OCI-LY1 (cell line): Measurements from ENCODE around the gene TRIB2.
A peak's percentile ranks its signal among the peaks of the same experiment; 100 is the strongest.

Source experiments
- H2AFZ ChIP-seq: fragments of 200-600 bp; sonication (generic), shearing (Covaris generic); 2 replicates; pipeline ENCODE4 v1.6.0; 2014; ENCODE audit warnings: antibody characterized with exemption, mild to moderate bottlenecking, low read length
- H3F3A ChIP-seq: fragments of 200-600 bp; sonication (generic), shearing (Covaris generic); 2 replicates; pipeline ENCODE4 v1.6.0; 2014; ENCODE audit warnings: mild to moderate bottlenecking, antibody characterized with exemption, low read length, moderate library complexity; ENCODE audit not compliant: insufficient read depth
- H3K27ac ChIP-seq: fragments of 200-600 bp; sonication (generic); 2 replicates; pipeline ENCODE4 v1.5.1; 2014; ENCODE audit warnings: low read length, mixed run types, mild to moderate bottlenecking, low read depth; ENCODE audit not compliant: poor library complexity, severe bottlenecking
- H3K27me3 ChIP-seq: fragments of 200-600 bp; sonication (generic); 2 replicates; pipeline ENCODE4 v1.6.0; 2014; ENCODE audit warnings: antibody characterized with exemption, mild to moderate bottlenecking, low read length, moderate library complexity; ENCODE audit not compliant: insufficient read depth
- H3K36me3 ChIP-seq: fragments of 200-600 bp; sonication (generic); 2 replicates; pipeline ENCODE4 v1.6.1; 2014; ENCODE audit warnings: mild to moderate bottlenecking, antibody characterized with exemption, low read length, moderate library complexity, mixed read lengths; ENCODE audit not compliant: insufficient read depth
- H3K4me1 ChIP-seq: fragments of 200-600 bp; sonication (generic); 2 replicates; pipeline ENCODE4 v1.5.1; 2014; ENCODE audit warnings: mild to moderate bottlenecking, low read length, moderate library complexity; ENCODE audit not compliant: insufficient read depth, severe bottlenecking
- H3K4me2 ChIP-seq: fragments of 200-600 bp; sonication (generic), shearing (Covaris generic); 2 replicates; pipeline ENCODE4 v1.6.1; 2014; ENCODE audit warnings: low read length
- H3K4me3 ChIP-seq: fragments of 200-600 bp; sonication (generic); 2 replicates; pipeline ENCODE4 v1.5.1; 2014; ENCODE audit warnings: low read length, low read depth, mild to moderate bottlenecking, mixed read lengths; ENCODE audit not compliant: poor library complexity, severe bottlenecking
- H3K79me2 ChIP-seq: fragments of 200-600 bp; shearing (Covaris generic); 2 replicates; pipeline ENCODE4 v1.6.1; 2016; ENCODE audit warnings: mixed run types, low read length, mixed read lengths; ENCODE audit not compliant: insufficient read depth
- H3K9ac ChIP-seq: fragments of 200-600 bp; sonication (generic), shearing (Covaris generic); 2 replicates; pipeline ENCODE4 v1.6.1; 2014; ENCODE audit warnings: mild to moderate bottlenecking, low read length, mixed read lengths
- H3K9me2 ChIP-seq: fragments of 200-600 bp; sonication (generic), shearing (Covaris generic); 2 replicates; pipeline ENCODE4 v1.6.1; 2014; ENCODE audit warnings: low read depth, mild to moderate bottlenecking, low read length, mixed read lengths
- H3K9me3 ChIP-seq: fragments of 200-600 bp; shearing (Covaris generic); 2 replicates; pipeline ENCODE4 v1.6.1; 2014; ENCODE audit warnings: low read length, mixed read lengths
- H4K20me1 ChIP-seq: fragments of 200-600 bp; sonication (generic), shearing (Covaris generic); 2 replicates; pipeline ENCODE4 v1.6.0; 2016; ENCODE audit warnings: mild to moderate bottlenecking, low read length; ENCODE audit not compliant: insufficient read depth
- EZH2 ChIP-seq: fragments of 200-600 bp; sonication (generic), shearing (Covaris generic); IDR thresholded peaks from 2 replicates; pipeline ENCODE4 v1.8.0; 2017; ENCODE audit warnings: borderline replicate concordance, mixed run types, mild to moderate bottlenecking, antibody characterized with exemption, low read length, moderate library complexity, mixed read lengths
- TF ChIP-seq, protein P1 (sequence below): fragments of 200-600 bp; sonication (generic), shearing (Covaris generic); IDR thresholded peaks from 2 replicates; pipeline ENCODE4 v1.5.1; 2017; ENCODE audit warnings: mild to moderate bottlenecking, antibody characterized with exemption, low read length, moderate library complexity, mixed read lengths

The TRIB2 gene

GRCh38 chr2:12720754-12721378, 4.1 kb downstream of the TRIB2 start:
- peak overlapping the region; percentile 91 for H3K4me3 ChIP-seq
- peak overlapping the region; percentile 93 for H3K9ac ChIP-seq
- H3K79me2 ChIP-seq: peaks cover 81% of the 10 kb centered on the region
- no peaks in the 10 kb centered on the region for H3K9me3 ChIP-seq
- no peaks in the 10 kb centered on the region for H3K27me3 ChIP-seq
- no peaks in the 10 kb centered on the region for H4K20me1 ChIP-seq
- peaks cover 58% of the 10 kb centered on the region for H3K4me1 ChIP-seq
- TF ChIP-seq, protein P1, sequence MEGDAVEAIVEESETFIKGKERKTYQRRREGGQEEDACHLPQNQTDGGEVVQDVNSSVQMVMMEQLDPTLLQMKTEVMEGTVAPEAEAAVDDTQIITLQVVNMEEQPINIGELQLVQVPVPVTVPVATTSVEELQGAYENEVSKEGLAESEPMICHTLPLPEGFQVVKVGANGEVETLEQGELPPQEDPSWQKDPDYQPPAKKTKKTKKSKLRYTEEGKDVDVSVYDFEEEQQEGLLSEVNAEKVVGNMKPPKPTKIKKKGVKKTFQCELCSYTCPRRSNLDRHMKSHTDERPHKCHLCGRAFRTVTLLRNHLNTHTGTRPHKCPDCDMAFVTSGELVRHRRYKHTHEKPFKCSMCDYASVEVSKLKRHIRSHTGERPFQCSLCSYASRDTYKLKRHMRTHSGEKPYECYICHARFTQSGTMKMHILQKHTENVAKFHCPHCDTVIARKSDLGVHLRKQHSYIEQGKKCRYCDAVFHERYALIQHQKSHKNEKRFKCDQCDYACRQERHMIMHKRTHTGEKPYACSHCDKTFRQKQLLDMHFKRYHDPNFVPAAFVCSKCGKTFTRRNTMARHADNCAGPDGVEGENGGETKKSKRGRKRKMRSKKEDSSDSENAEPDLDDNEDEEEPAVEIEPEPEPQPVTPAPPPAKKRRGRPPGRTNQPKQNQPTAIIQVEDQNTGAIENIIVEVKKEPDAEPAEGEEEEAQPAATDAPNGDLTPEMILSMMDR: no peak
- TF ChIP-seq EZH2: no peak
- peak overlapping the region; percentile 83 for H3K27ac ChIP-seq
- peak overlapping the region; percentile 88 for H3K4me2 ChIP-seq
- H3K36me3 ChIP-seq: peaks cover 66% of the 10 kb centered on the region
- no peaks in the 10 kb centered on the region for H3F3A ChIP-seq
- no peaks in the 10 kb centered on the region for H3K9me2 ChIP-seq
- no peak overlapping the region for H2AFZ ChIP-seq

- H3K36me3 ChIP-seq: peaks cover 76% of the 10 kb centered on the region
- peak overlapping the region; percentile 93; the same call in 1 of the 2 replicates for H3K9ac ChIP-seq
- no peak for TF ChIP-seq EZH2
- TF ChIP-seq, protein P1: no peak
- H3K9me2 ChIP-seq: no peaks in the 10 kb centered on the region
- peaks cover 67% of the 10 kb centered on the region for H3K4me1 ChIP-seq
- H3K27ac ChIP-seq: peak overlapping the region; percentile 2
- peaks cover 87% of the 10 kb centered on the region for H3K79me2 ChIP-seq
- no peaks in the 10 kb centered on the region for H3F3A ChIP-seq
- no peaks in the 10 kb centered on the region for H3K27me3 ChIP-seq
- no peaks in the 10 kb centered on the region for H3K9me3 ChIP-seq
- no peak overlapping the region for H2AFZ ChIP-seq
- peak overlapping the region; percentile 88 for H3K4me2 ChIP-seq
- H4K20me1 ChIP-seq: no peaks in the 10 kb centered on the region
- peak overlapping the region; percentile 91 for H3K4me3 ChIP-seq
These were observed 5.1 kb downstream of the TRIB2 start for GRCh38 chr2:12721566-12722446.

- Histone ChIP-seq H3K9me2 (no peaks in the 10 kb centered on the region), H3K9ac (peak overlapping the region; percentile 93; the same call in 1 of the 2 replicates), H3K4me3 (peak overlapping the region; percentile 91), H3K9me3 (no peaks in the 10 kb centered on the region), H3K4me1 (peaks cover 75% of the 10 kb centered on the region), H3F3A (no peaks in the 10 kb centered on the region), H3K27me3 (no peaks in the 10 kb centered on the region), H3K79me2 (peaks cover 94% of the 10 kb centered on the region), H3K36me3 (peaks cover 84% of the 10 kb centered on the region), H4K20me1 (no peaks in the 10 kb centered on the region), H2AFZ (no peak overlapping the region), H3K4me2 (peak overlapping the region; percentile 88), H3K27ac (no peak overlapping the region)
- no peak for TF ChIP-seq EZH2
- TF ChIP-seq, protein P1: no peak; the same call in 1 of the 2 replicates
These were observed 5.9 kb downstream of the TRIB2 start for GRCh38 chr2:12722447-12723316.
